CD4-positive, alpha-beta T cell treated with Interleukin-15 for 1 hour (primary cell): ENCODE data around the gene GULP1.

Experiments
- DNase-seq: peaks from one replicate; pipeline ENCODE4 v3.0.0-alpha.2; 2020

Gene GULP1

DNA sequence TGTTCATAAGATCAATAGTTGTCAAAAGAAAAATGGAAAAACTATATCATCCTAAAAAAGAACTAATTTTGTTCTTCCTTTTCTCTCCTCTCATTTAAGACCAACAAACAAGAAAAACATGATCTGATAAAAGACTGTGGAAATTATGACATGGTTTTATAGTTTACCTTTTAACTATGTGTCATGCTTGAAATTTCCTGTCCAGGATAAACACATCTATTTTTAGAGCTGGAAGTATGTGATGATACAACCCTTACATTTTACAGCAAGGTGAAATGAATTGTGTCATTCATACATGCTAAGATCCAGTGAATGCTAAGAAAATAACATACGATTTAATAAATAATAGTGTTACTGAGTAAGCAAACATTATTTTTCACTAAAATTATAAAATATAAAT lies 89.9 kb downstream of the GULP1 start:
- no peak for DNase-seq

DNA sequence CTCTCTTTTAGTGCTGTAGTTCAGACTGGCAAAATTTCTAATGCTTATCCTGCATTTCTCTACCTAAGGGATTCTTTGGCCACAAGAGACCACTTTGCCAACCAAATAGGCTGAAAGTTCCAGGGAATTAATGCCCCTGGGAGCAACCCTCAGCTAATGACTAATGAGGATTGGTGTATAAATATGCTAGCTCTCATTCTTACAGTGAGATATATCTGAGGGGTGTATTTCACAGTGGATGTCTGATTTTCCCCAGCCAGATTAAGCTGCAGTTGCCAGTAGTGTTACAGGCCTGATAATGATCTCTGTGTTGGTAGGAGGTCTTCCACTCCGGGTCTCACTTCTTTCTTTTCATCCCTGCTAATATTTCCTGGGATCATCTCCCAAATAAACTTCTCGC lies 90.4 kb downstream of the GULP1 start:
- DNase-seq: no peak

DNA sequence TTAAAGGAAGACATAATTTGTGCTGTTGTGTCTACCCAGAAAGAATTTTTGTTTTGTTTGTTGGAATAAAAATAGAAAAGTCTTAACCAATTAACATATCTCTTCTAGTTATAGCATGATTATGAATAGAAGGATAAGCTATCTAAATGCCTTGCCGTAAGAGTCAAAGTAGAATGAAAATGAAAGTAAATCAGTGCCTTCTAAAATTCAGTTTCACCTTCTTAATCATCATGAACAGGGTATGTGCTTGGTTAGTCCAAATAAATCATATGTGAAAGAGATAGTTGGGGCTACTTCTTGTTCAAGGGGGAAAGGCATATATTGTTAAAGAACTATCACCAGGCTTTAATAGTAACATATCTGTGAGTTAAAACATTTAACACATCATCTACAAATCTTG lies 91.5 kb downstream of the GULP1 start:
- DNase-seq: no peak

DNA sequence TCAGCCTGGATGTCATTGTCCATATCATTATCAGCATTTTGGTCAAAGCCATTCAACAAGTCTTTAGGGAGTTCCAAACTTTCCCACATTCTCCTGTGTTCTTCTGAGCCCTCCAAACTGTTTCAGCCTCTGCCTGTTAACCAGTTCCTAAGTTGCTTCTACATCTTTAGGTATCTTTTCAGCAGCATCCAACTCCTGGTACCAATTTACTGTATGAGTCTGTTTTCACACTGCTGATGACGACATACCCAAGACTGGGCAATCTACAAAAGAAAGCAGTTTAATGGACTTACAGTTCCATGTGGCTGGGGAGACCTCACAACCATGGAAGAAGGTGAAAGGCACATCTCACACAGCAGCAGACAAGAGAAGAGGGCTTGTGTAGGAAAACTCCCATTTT lies 94.2 kb downstream of the GULP1 start:
- DNase-seq: no peak

DNA sequence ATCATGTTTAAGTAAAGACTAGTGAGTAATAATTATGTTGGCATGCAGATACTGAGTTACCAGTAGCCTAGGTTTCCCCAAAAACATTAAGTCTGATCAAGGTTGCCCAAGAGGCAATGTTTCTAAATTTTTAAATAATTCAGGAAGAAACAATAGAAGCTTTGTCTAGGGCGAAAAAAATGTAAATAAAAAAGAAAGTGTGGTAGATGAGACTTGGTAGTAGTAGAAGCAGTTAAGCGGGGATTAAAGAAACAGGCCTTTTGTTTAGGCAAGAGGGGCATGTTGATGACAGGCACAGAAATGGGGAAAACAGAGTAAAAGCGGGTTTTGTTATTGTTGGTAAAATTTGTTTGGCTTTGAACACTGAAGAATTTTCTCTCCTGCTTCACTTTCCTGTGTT lies 97.2 kb downstream of the GULP1 start:
- DNase-seq: no peak

DNA sequence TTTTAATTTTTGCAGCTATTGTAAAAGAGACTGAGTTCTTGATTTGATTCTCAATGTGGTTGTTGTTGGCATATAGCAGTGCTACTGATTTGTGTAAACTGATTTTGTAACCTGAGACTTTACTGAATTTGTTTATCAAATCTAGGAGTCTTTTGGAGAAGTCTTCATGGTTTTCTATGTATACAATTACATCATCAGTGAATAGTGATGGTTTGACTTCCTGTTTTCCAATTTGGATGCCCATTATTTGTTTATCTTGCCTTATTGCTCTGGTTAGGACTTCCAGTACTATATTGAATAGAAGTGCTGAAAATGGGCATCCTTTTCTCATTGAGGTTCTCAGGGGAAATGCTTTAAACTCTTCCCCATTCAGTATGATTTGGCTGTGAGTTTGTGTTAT lies 99.7 kb downstream of the GULP1 start:
- DNase-seq: no peak

DNA sequence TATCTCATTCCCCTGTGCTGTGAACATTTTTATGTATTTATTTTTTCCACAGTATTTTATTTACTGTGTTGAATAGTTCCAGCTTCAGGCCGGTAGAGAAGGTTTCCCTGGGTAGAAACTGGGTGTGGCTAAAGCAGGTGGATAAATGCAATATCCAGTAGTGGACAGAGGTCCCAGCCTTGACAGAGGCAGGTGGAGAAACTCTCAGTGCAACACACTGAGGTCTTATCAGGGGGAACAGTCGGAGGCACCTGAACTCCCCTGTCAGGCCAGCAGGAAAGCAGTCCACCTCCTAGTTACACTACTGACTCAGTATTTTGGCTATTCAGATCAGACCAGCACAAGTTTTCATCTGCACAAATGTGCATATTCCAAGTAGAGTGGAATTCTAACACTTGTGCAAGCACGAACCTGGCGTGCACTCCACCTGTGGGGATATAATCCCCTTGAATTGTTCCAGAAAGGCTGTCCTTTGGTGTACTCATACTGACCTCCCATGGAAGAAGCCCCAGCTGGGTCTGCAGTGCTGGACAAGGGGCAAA lies 103.3 kb downstream of the GULP1 start:
- DNase-seq: no peak

DNA sequence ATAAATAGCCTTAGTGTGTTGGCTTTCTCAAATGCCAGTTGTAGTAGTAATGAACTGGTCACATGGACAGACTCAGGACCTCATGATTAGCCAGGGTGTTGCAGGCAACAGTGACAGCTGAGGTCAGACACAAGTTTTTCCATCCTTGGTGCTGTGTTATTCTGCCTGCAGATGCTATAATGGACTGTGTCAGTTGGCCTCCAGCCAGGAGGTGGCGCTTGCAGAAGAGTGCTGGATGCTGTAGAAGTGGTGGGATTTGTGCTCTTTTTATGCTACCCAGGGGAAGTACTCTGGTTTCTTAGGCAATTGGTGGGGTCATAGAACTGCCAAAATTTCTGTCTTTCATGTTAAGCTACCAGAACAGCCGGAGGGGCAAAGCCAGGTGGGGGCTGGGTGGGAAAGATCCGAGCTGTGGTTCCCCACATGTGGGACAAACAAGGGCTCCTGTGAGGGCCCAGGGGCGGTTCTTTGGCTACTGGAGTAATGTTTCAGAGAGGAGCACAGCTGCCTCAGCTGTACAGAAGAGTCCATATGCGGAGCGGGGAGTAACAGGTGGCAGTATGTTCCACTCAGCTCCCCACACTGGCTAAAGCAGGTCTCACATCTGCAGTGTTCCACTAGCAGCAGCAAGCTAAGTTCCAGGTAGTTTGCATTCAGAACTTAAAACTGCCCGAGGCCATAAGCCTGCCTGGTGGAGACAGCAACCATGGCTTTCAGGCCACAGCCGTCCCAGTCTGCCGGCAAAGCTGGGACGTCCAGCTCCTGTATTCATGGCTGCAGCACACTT lies 104.4 kb downstream of the GULP1 start:
- no peak for DNase-seq

DNA sequence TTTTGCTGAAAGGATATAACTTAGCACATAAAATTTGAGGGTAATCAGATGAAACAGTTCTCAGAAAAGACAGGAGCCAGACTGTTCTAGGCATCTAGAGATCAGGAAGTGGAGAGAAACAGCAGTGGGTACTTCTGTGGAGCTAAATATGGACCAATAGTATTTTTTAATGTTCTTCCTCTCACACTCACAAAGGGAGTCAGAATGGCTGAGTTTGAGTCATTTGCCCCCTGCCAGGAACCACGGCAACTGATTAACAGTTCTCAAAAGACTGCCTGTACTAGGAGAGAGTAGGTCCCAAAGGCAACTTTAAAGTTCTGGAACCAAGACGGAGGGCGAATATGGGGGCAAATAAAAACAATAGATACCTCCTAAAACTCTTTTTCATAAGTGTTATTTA lies 107.5 kb downstream of the GULP1 start:
- DNase-seq: no peak

DNA sequence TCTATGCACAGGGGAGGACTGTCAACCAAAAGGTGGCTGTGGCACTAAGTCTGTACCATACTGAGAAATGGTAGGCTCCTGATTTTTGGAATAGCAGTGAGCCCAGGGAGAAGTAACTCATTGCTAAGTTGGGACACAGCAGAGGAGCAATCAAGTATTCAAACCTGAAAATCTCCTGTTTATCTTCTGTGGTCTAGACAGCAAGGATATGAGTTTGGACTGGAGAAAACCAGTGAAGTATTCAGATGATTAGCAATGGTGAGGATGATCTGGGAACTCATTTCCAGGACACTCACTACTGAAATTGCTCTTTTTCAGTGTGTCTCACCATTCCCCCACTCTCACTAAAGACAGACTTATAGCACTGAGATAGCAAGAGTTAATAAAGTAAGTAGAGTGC lies 112.0 kb downstream of the GULP1 start:
- DNase-seq: no peak

DNA sequence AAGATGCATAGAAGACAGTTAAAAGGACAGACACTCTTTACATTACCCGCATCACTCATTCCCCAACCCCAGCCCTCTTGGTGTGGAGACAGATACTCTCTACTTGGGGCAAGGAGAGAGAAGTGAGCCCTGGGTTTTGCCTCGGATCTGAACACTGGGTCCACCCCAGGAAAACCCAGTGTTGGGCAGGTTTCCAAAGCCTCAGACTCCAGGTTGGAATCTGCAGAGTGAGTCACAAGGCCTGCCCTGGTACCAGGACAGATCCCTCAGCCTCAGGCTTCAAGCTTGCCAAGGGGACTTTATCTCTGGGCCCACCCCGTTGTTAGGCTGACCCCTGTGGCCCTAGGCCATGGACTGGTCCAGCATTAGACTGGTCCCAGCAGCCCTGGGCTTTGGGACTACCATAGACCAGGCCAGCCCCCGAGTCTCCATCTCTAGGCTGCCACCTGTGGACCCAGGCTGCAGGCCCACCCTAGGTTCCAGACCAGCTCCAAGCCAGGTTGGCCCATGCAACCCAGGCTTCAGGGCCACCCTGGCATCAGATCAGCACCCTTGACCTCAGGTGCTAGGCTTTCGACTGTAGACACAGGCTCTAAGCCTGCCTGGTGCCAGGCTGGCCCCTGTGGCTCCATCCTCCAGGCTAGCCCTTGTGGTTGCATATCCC lies 112.8 kb downstream of the GULP1 start:
- no peak for DNase-seq

DNA sequence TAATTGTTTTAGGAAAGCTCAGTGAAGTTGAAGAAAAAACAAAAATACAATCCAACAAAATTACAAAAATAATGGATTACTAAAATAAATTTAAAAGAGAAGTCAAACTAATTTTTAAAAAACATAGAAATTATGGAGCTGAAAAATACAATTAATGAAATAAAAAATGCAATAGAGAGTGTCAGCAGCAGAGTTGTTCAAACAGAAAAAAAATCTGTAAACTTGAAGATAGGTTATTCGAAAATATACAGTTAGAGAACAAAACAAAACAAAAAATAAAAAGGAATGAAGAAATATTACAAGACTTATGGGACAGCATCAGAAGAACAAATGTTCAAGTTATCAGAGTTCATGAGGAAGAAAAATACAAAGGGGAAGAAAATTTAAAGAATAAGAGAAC lies 114.7 kb downstream of the GULP1 start:
- no peak for DNase-seq

DNA sequence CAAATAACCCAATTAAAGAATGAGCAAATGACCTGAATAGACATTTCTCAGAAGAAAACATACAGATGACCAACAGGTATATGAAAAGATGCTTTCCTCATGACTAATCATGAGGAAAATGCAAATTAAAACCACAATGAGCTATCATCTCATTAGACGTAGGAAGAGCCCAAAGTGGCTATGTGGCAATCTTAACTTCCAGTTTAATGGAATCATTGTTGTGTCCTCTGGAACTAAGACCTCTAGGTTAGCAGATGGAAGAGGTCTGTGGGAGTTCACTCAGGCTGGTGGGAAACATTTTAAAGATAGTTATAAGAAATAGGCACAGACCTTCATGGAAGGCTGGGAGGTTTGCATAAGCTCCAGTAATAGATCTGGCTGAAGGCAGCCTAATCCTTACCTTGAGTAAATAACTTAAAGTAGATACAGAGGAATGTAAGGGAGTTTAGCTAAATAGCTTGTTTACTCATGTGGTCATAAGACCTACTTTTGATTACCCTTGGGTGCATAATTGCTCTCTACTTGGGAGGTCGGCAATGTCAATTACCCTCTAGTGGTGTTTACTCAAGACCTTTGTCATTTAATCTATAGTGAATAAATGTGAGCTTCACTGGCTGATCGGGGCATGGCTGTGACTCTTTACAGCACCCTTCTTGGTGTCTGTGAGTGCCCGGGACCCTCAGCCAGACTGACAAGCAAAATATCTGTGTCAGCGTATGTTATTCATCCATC lies 119.0 kb downstream of the GULP1 start:
- DNase-seq: no peak

DNA sequence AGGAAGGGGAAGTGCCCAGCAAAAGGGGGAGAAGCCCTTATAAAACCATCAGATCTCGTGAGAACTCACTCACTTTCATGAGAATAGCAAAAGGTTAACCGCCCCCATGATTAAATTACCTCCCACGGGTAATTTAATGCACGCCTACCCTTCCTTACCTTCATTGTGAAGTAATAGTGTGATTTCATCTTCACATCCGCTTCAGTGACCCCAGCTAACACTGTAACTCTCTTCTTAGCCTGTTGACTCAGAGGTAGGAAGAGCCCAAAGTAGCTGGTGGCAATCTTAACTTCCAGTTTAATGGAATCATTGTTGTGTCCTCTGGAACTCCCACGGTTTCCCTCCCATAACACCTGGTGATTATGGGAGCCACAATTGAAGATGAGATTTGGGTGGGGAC lies 120.5 kb downstream of the GULP1 start:
- DNase-seq: no peak

DNA sequence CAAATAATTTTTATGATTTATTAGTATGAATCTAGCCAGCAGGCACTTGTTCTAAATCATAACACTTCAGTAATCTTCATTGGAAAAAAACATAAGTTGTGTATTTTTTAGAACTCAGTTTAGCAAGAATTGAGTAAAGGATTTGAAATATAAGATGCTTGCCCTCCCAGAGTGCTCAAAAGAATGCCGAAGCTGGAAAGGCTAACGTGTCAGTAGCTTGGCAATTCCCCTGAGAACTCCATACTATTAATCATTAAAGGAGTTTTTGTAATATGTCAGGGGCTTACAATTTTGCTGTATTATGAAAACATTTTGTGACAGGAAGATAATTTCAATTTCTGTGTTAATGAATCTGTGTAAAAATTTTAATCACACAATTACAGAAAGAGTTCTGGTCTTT lies 122.7 kb downstream of the GULP1 start:
- no peak for DNase-seq

DNA sequence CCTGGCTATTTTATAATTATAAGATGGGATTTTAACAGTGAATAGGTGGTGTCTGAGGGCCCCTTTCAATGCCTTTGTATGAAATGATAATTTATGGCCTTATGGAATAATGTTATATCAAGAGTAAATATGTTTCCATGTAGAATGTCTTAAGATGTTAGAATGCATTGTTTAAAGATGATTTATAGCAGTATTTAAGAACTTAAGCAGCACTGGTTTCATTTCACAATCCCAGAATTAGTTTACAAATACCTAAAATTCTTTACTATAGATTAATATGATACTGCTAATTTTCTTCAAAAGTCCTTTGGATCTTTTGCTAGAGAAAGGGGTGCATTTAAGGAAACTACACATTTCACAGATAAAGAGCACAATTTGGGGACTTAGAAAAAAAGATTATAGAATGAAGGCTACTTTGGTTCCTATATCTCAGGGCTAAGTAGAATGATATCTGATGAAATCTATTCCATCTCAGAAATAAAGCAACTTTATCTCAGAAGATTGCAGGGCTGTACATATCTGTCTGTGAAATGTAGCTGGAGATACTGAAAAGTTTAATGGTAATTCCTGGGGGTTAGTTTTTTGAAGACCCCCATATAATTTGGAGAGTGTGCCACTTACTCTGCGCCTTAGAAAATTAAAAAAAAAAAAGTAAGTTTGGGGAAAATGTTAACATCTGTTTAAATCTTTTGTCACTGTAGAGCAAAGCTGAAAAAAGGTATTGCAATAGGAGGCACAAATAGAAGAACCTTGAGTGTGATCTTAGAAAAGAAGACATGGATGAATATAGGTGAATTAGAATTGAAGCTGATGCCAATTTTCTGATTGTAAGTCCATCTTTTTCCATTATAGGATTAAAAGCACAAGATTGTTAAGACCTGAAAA lies 123.4 kb downstream of the GULP1 start:
- no peak for DNase-seq

DNA sequence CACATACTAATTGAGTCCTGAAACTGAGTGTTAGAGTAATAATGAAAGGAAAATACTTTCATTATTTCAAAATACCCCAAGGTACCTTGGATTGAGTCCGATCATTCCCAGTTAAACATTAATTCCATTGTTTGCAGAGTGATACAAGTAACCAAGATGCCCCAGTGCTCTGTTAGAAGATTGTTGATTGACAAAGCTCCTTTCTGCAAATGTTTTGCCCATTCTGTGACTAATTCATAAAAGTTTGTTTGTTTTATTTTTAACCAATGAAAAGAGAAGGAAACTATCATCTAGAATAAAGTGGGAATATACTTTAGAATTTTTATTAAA lies 124.0 kb downstream of the GULP1 start:
- DNase-seq: no peak

DNA sequence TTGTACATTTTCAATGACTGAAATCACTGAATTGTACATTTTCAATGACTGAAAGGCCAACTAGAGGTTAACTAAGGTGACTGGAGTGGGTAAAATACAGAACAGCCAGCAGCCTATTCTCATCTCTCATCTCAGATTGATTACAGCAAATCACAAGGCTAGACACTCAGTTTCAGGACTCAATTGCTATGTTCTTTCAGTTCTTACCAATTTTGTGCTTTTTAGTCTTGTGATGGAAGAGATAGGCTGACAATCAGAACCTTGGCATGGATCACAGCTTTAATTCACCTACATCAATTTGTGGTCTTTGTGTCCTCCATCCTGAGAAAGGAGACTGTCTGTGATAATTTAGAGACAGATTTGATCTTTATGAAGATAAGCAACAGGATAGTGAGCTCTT lies 124.7 kb downstream of the GULP1 start:
- no peak for DNase-seq

DNA sequence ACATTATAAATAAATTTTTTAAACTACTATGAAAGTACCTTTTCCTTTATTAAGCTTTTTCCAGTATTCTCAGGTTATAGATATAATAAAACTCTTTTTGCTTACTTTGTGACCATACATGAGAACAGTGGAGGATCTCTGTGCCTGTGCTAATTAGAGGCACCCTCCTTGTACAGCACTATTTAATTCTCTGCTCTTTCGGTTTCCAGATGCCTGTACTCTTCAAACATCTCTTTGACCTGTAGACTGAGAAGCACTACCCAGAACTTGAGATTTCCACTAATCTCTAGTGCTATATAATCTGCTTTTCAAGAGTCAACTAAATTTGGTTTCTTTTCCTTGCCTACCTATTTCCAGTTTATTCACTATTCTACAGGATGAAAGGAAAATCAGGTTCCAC lies 131.1 kb downstream of the GULP1 start:
- DNase-seq: no peak

DNA sequence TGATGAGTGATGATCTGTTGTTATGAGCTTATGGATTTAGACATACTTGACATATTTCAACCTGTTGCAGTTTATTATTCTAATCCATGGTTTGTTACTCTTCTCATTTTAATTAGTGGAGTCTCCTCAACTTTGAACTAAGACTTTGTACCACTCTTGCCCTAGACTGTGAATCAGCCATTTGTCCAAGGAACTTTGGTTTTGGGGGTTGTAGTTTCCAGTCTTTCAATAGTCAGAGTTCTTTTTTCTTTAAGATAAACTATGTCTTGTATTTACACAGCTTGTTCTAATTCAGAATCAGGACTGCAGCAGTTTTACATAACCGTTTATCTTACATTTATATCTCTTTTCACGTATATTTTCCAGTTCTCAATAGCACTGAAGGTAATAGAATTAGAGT lies 133.6 kb downstream of the GULP1 start:
- no peak for DNase-seq

DNA sequence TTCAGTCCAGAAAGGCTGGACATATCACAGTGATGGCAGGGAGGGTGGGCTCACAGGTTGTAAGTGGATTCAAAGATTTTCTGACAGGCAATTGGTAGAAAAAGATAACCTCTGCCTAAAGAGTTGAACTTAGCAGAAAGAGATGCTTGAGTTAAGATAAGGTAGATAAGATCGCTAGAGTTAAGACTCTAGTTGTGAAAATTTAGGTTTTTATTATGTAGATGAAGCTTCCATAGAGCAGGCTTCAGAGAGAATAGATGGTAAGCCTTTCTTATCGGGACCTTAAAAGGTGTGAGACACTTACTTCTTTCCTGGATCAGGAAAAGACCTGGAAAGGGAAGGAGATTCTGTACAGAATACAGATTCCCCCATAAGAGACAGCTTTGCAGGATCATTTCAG lies 134.4 kb downstream of the GULP1 start:
- no peak for DNase-seq

DNA sequence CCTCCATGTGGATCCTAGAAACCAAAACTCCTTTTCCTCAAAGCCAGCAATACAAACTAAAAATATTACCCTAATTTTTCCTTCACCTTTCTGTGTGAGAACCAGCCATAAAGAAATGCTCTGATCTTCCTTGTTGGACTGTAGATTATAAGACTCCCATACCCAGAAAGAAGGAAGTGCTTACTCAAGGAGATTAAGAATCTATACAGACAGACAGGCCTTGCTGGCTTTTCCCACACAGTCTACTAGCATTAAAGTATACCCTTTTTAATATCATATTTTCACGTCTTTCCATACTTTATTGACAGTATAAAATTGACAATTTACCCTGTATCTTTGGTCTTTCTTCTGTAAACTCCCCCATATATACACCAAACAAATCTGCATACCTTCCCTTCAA lies 139.0 kb downstream of the GULP1 start:
- DNase-seq: no peak

DNA sequence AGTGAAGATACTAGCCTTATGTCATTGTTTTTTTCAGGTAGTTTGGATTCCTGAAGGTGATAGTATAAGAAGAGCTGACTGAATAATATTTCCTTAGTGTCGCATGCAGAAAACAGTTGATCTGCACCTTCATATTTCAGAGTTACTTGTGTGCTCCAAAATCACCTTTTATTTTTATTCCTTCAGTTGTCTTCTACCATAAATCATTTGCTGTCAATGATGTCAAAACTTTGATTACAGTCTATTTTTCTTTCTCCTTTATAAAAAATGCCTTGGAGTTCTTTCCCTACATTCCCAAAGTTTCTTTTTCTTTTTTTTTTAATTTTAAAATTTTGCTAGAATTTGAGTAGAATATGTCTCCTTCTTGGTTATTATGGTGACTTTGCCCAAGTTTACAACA lies 142.3 kb downstream of the GULP1 start:
- no peak for DNase-seq
